MCF 10A (cell line): ENCODE measurements around the gene CATSPERZ. TPM values are rescaled to one million over a fixed set of nuclear protein-coding genes. Genes with fewer than 3 reads are reported as not detected.

Source experiments
- BruUV-seq: library from RNA; stranded (reverse); fragments of 400-500 nt; replicated peaks from 2 replicates; lab custom pipeline; 2021; lab: Mats Ljungman, UMichigan
- CTCF ChIA-PET: fragments of 300-600 bp; sonication (Branson Sonifier 250); formaldehyde crosslinking; extraction: SDS; loops from one replicate; lab custom pipeline; 2021; ENCODE audit warnings: antibody characterized with exemption, inconsistent platforms; lab: Yijun Ruan, JAX
- POLR2A ChIA-PET: fragments of 300-600, 350-650 bp; sonication (Branson Sonifier 250); formaldehyde crosslinking; extraction: SDS; loops from one replicate; lab custom pipeline; 2020; ENCODE audit warnings: antibody characterized with exemption, inconsistent platforms; lab: Yijun Ruan, JAX
- DNase-seq: peaks from one replicate; pipeline ENCODE4 v3.0.0-alpha.2; 2018; ENCODE audit not compliant: unreplicated experiment
- H3K27ac Mint-ChIP-seq: one replicate; pipeline ENCODE4 v1.8.0; 2022; ENCODE audit warnings: mild to moderate bottlenecking, low read depth, mixed read lengths; ENCODE audit not compliant: unreplicated experiment
- H3K27me3 Mint-ChIP-seq: one replicate; pipeline ENCODE4 v1.8.0; 2022; ENCODE audit warnings: mixed read lengths; ENCODE audit not compliant: insufficient read depth, unreplicated experiment
- H3K36me3 Mint-ChIP-seq: one replicate; pipeline ENCODE4 v1.8.0; 2022; ENCODE audit warnings: mild to moderate bottlenecking, moderate library complexity, mixed read lengths; ENCODE audit not compliant: insufficient read depth, unreplicated experiment
- H3K4me1 Mint-ChIP-seq: one replicate; pipeline ENCODE4 v1.8.0; 2022; ENCODE audit warnings: mixed read lengths; ENCODE audit not compliant: insufficient read depth, unreplicated experiment
- H3K4me3 Mint-ChIP-seq: one replicate; pipeline ENCODE4 v1.8.0; 2022; ENCODE audit warnings: mild to moderate bottlenecking, moderate library complexity, mixed read lengths; ENCODE audit not compliant: unreplicated experiment
- H3K9me3 Mint-ChIP-seq: one replicate; pipeline ENCODE4 v1.8.0; 2022; ENCODE audit warnings: mixed read lengths; ENCODE audit not compliant: unreplicated experiment
- CTCF ChIP-seq: fragments of 200-600 bp; IDR thresholded peaks from one replicate; pipeline ENCODE4 v1.8.0; 2022; ENCODE audit warnings: antibody characterized with exemption, mild to moderate bottlenecking; ENCODE audit not compliant: unreplicated experiment
- intact Hi-C: fragments of 100-400 bp; cut with micrococcal nuclease; formaldehyde crosslinking; loops from 2 replicates; pipeline ENCODE4 v1.14.1; 2022
- total RNA-seq: library from RNA; stranded (reverse); gene quantifications from 2 replicates; pipeline ENCODE4 v1.2.3, GENCODE V29; 2022

Gene CATSPERZ
- total RNA-seq, 1 experiment from 2014 or later, result 0.68 TPM

DNA sequence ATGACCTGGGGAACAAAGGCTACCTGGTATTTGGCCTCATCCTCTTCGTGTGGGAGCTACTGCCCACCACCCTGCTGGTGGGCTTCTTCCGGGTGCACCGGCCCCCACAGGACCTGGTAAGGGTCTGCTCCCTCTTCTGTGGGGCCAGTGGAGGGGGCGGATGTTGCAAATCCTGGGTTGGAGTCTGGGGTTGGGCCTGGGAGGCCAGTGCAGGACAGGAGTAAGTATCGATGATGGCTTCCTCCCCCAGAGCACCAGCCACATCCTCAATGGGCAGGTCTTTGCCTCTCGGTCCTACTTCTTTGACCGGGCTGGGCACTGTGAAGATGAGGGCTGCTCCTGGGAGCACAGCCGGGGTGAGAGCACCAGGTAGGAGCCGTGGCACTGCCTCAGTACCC lies 11.8 kb upstream of the CATSPERZ start:
- intact Hi-C loops, result loop anchor here (5.0 kb wide), 2 partner anchors 36 to 101 kb away; partner anchors contain the start of genes PLCB3 and STIP1
- Mint-ChIP-seq H3K4me1 (peaks cover 15% of the 10 kb centered on the region), H3K27me3 (peaks cover 11% of the 10 kb centered on the region), H3K27ac (no peak overlapping the region), H3K36me3 (peaks cover 13% of the 10 kb centered on the region), H3K9me3 (no peaks in the 10 kb centered on the region), H3K4me3 (no peak overlapping the region)
- DNase-seq, result no peak
- CTCF ChIA-PET, result interaction anchor here (9.9 kb wide), 1 partner anchor 14 kb away, joined by 96 read pairs; the partner anchor contains the start of gene CATSPERZ
- no peak for TF ChIP-seq CTCF
- POLR2A ChIA-PET, result interaction anchor here (0.5 to 1.1 kb wide), 2 partner anchors 37 to 190 kb away, joined by 3 to 4 read pairs; partner anchors contain the start of gene PLCB3
- no TSS peak for BruUV-seq

DNA sequence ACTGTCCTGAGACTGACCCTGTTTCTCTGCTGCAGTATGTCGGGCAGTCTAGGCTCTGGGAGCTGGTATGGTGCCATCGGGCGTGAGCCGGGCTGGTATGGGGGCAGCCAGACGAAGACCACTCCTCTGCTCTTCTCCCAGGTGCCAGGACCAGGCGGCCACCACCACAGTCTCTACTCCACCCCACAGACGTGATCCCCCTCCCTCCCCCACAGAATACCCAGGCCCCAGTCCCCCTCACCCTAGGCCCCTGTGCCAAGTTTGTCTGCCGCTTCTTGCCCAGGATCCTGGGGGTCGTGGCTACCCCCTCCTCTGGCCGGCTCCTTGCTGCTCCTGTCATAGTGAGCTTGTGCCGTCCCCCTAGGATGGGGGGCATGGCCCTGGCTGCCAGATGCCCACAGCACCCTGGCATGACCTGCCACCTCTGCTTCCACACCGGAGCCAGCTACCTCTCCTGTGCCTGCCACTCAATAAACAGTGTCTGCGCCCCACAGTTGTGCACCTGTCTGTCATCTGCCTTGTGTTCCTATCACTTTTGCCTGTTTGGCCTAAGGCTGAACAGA lies 11.1 kb upstream of the CATSPERZ start:
- DNase-seq, result no peak
- BruUV-seq, result no TSS peak
- peaks cover 15% of the 10 kb centered on the region for H3K4me1 Mint-ChIP-seq

DNA sequence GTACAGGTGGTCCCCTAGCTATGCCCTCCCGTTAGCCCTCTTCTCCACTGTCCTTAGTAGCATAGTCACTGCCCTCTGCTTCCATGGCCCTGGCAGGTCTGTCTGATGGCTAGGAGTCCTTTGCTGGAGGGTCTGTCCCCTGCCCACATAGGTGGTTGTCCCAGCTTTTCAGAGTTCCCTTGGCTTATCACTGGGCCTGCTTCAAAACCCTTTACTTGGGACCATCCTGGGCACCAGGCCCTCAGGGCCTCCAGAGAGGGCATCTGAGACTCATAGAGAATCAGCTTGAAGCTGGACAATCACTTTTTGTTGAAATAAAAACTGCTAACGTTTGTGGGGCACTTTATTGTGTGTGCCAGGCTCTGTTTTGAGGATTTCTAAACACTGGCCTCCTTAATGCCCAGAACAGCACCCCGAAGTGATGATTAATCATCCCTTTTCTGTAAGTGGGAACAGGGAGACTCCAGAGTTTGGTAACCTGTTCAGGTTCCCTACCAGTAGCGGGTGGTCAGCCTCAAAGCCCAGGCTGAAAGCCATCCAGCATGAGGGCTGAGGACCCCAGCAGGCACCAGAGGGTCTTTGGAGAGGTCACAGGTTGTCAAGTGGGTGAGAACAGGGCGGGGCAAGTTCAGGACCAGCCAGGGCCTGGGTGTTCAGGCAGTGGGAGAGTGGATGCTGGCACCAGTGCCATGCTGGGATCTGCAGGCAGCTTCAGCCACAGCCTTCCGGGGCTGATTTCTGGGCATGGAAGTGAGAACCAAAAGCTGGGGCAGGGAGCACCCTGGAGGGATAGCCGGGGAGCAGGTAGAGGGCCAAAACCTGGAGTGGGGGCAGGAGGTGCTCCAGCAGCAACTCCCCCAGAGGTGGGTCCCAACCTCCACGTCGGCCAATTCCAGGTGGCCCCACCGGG lies 9.6 kb upstream of the CATSPERZ start:
- no peak for TF ChIP-seq CTCF
- BruUV-seq, result no TSS peak
- ChIA-PET CTCF (interaction anchor here (0.6 to 9.9 kb wide), 3 partner anchors 12 to 803 kb away, joined by 3 to 96 read pairs (median 4); partner anchors contain the start of gene CATSPERZ), POLR2A (interaction anchor here (0.6 to 1.5 kb wide), 3 partner anchors 21 to 47 kb away, joined by 3 to 8 read pairs (median 4); partner anchors contain the start of gene PRDX5)
- DNase-seq, result no peak
- Mint-ChIP-seq H3K27me3 (peaks cover 11% of the 10 kb centered on the region), H3K4me3 (no peak overlapping the region), H3K27ac (no peak overlapping the region), H3K9me3 (no peaks in the 10 kb centered on the region), H3K4me1 (peaks cover 15% of the 10 kb centered on the region), H3K36me3 (peaks cover 13% of the 10 kb centered on the region)
- intact Hi-C loops, result no loop called here

More for the DNA sequence above, 11.1 kb upstream of the CATSPERZ start:
- no peak overlapping the region for H3K4me3 Mint-ChIP-seq
- CTCF ChIA-PET, result interaction anchor here (0.7 to 9.9 kb wide), 3 partner anchors 14 to 17 kb away, joined by 3 to 96 read pairs (median 3); partner anchors contain the start of gene CATSPERZ
- no peaks in the 10 kb centered on the region for H3K9me3 Mint-ChIP-seq
- no peak overlapping the region for H3K27ac Mint-ChIP-seq
- TF ChIP-seq CTCF, result no peak
- intact Hi-C loops, result loop anchor here (5.0 kb wide), 2 partner anchors 37 to 102 kb away; partner anchors contain the start of genes PLCB3 and STIP1
- POLR2A ChIA-PET, result interaction anchor here (0.5 to 1.5 kb wide), 3 partner anchors 12 to 191 kb away, joined by 3 to 8 read pairs (median 4); no protein-coding TSS in a partner anchor
- H3K36me3 Mint-ChIP-seq, result peaks cover 13% of the 10 kb centered on the region
- peaks cover 11% of the 10 kb centered on the region for H3K27me3 Mint-ChIP-seq

- Mint-ChIP-seq H3K27ac (no peak within 1 kb of the TSS), H3K27me3 (peaks cover 11% of the 10 kb centered on the region), H3K9me3 (no peaks in the 10 kb centered on the region), H3K36me3 (peaks cover 9% of the 10 kb centered on the region), H3K4me1 (peaks cover 14% of the 10 kb centered on the region), H3K4me3 (no peak within 1 kb of the TSS)
- CTCF ChIA-PET, result no interaction called here
- intact Hi-C loops, result no loop called here
- DNase-seq, result no peak
- no TSS peak for BruUV-seq
- POLR2A ChIA-PET, result no interaction called here
- no peak for TF ChIP-seq CTCF
Measured at GRCh38 chr11:64291262-64291751, 8.9 kb upstream of the CATSPERZ start, which contains the start of gene KCNK4. Gene KCNK4 (plus strand): TSS chr11:64291302. CDS start chr11:64293019, 1,717 bp downstream.
